Activated CD4-positive, alpha-beta memory T cell treated with anti-CD3 and anti-CD28 coated beads for 36 hours (primary cell): ENCODE results near the gene HIP1R. TPM values are rescaled to one million over a fixed set of nuclear protein-coding genes. Genes with fewer than 3 reads are reported as not detected.

ENCODE experiments used
- CTCF ChIA-PET: fragments of 350-600 bp; sonication (Branson Sonifier 250); formaldehyde crosslinking; loops from one replicate; lab custom pipeline; 2021; ENCODE audit warnings: antibody characterized with exemption, inconsistent platforms; lab: Charles Lee
- POLR2A ChIA-PET: fragments of 350-600 bp; sonication (Branson Sonifier 250); formaldehyde crosslinking; loops from one replicate; lab custom pipeline; 2021; ENCODE audit warnings: antibody characterized with exemption; lab: Charles Lee
- DNase-seq: peaks from one replicate; pipeline ENCODE4 v3.0.0-alpha.2; 2020
- H3K27ac Mint-ChIP-seq: one replicate; pipeline ENCODE4 v1.8.0; 2021; ENCODE audit warnings: mixed read lengths
- H3K27me3 Mint-ChIP-seq: one replicate; pipeline ENCODE4 v1.8.0; 2021; ENCODE audit warnings: mixed read lengths
- H3K36me3 Mint-ChIP-seq: one replicate; pipeline ENCODE4 v1.8.0; 2021; ENCODE audit warnings: mixed read lengths
- H3K4me1 Mint-ChIP-seq: one replicate; pipeline ENCODE4 v1.8.0; 2021; ENCODE audit warnings: low read depth, mixed read lengths
- H3K4me3 Mint-ChIP-seq: one replicate; pipeline ENCODE4 v1.8.0; 2021; ENCODE audit warnings: mild to moderate bottlenecking, mixed read lengths
- H3K9me3 Mint-ChIP-seq: one replicate; pipeline ENCODE4 v1.8.0; 2021; ENCODE audit warnings: mixed read lengths
- intact Hi-C: fragments of 100-400 bp; cut with micrococcal nuclease; formaldehyde crosslinking; loops from one replicate; pipeline ENCODE4 v1.15.1; 2023
- total RNA-seq, 2 experiments: library from RNA; stranded (reverse); gene quantifications; one replicate each; pipeline ENCODE4 v1.2.3, GENCODE V29; 2021

HIP1R gene
- total RNA-seq, 2 experiments from 2014 or later, result 19.3 to 22.2 TPM

- no peaks in the 10 kb centered on the region for H3K27me3 Mint-ChIP-seq
- H3K36me3 Mint-ChIP-seq, result peaks cover 2% of the 10 kb centered on the region
- H3K4me1 Mint-ChIP-seq, result no peaks in the 10 kb centered on the region
- no peak overlapping the region for H3K4me3 Mint-ChIP-seq
- no peak for DNase-seq
- H3K27ac Mint-ChIP-seq, result no peak overlapping the region
- ChIA-PET POLR2A (no interaction called here), CTCF (interaction anchor here (0.7 to 8.7 kb wide), 5 partner anchors 10 to 383 kb away, joined by 3 to 239 read pairs (median 5); no protein-coding TSS in a partner anchor)
- intact Hi-C loops, result no loop called here
- no peaks in the 10 kb centered on the region for H3K9me3 Mint-ChIP-seq
Observed at GRCh38 chr12:122858591-122859302, 23.5 kb downstream of the HIP1R start.

GRCh38 chr12:122859303-122860039 lies 24.2 kb downstream of the HIP1R start:
- ChIA-PET CTCF (interaction anchor here (0.7 to 8.7 kb wide), 8 partner anchors 11 to 383 kb away, joined by 3 to 239 read pairs (median 8); no protein-coding TSS in a partner anchor), POLR2A (no interaction called here)
- intact Hi-C loops, result loop anchor here (1.0 kb wide), 2 partner anchors 42 to 93 kb away; no protein-coding TSS in a partner anchor

DNA sequence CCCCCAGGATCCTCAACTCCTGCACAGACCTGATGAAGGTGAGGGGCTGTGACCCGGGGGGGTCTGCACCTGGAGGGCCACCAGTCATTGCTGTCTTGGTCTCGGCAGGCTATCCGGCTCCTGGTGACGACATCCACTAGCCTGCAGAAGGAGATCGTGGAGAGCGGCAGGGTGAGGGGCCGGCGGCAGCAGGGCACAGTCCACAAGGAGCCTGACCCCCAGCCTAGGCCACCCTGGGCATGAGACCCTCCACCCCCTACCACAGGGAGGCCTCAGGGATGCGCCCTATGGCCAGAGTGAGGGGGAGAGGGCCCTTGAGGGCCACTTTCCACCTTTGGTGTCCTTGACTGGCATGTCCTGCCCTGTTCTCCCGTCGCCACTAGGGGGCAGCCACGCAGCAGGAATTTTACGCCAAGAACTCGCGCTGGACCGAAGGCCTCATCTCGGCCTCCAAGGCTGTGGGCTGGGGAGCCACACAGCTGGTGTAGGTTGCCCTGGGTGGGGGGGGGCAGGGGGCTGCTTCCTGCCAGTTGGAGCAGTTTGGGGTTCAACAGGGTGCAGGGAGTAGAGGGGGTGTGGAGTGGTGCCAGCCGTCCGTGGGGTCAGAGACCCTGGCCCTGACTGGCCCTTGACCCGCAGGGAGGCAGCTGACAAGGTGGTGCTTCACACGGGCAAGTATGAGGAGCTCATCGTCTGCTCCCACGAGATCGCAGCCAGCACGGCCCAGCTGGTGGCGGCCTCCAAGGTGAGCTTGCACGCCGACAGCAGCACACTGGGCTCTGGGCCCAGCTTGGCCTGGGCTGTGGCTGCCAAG lies 25.0 kb downstream of the HIP1R start:
- H3K4me3 Mint-ChIP-seq, result no peak overlapping the region
- POLR2A ChIA-PET, result interaction anchor here (1.6 kb wide), 1 partner anchor 92 kb away, joined by 6 read pairs; no protein-coding TSS in a partner anchor
- intact Hi-C loops, result loop anchor here (1.0 kb wide), 2 partner anchors 41 to 92 kb away; no protein-coding TSS in a partner anchor

More at GRCh38 chr12:122859303-122860039, 24.2 kb downstream of the HIP1R start:
- no peaks in the 10 kb centered on the region for H3K4me1 Mint-ChIP-seq
- H3K27ac Mint-ChIP-seq, result no peak overlapping the region
- DNase-seq, result no peak
- H3K36me3 Mint-ChIP-seq, result peaks cover 4% of the 10 kb centered on the region
- H3K9me3 Mint-ChIP-seq, result no peaks in the 10 kb centered on the region
- H3K4me3 Mint-ChIP-seq, result no peak overlapping the region
- H3K27me3 Mint-ChIP-seq, result no peaks in the 10 kb centered on the region

GRCh38 chr12:122860854-122861586 lies 25.8 kb downstream of the HIP1R start:
- Mint-ChIP-seq H3K4me3 (no peak overlapping the region), H3K9me3 (no peaks in the 10 kb centered on the region), H3K4me1 (no peaks in the 10 kb centered on the region), H3K27ac (no peak overlapping the region), H3K27me3 (no peaks in the 10 kb centered on the region), H3K36me3 (peaks cover 5% of the 10 kb centered on the region)
- intact Hi-C loops, result loop anchor here (1.0 kb wide), 2 partner anchors 40 to 91 kb away; no protein-coding TSS in a partner anchor
- POLR2A ChIA-PET, result interaction anchor here (1.6 kb wide), 1 partner anchor 91 kb away, joined by 6 read pairs; no protein-coding TSS in a partner anchor
- CTCF ChIA-PET, result interaction anchor here (0.6 to 8.7 kb wide), 22 partner anchors 10 to 377 kb away, joined by 3 to 239 read pairs (median 4); partner anchors contain the start of genes ABCB9 and OGFOD2
- DNase-seq, result no peak

More for the DNA sequence above, 25.0 kb downstream of the HIP1R start:
- Mint-ChIP-seq H3K4me1 (no peaks in the 10 kb centered on the region), H3K36me3 (peaks cover 5% of the 10 kb centered on the region), H3K9me3 (no peaks in the 10 kb centered on the region), H3K27me3 (no peaks in the 10 kb centered on the region), H3K27ac (no peak overlapping the region)
- DNase-seq, result peak; percentile 88
- CTCF ChIA-PET, result interaction anchor here (0.6 to 8.7 kb wide), 25 partner anchors 11 to 378 kb away, joined by 3 to 239 read pairs (median 4); partner anchors contain the start of genes ABCB9 and OGFOD2

- intact Hi-C loops, result no loop called here
- Mint-ChIP-seq H3K27ac (no peak overlapping the region), H3K4me1 (no peaks in the 10 kb centered on the region), H3K27me3 (no peaks in the 10 kb centered on the region), H3K36me3 (peaks cover 5% of the 10 kb centered on the region), H3K4me3 (no peak overlapping the region), H3K9me3 (no peaks in the 10 kb centered on the region)
- POLR2A ChIA-PET, result interaction anchor here (1.6 kb wide), 1 partner anchor 90 kb away, joined by 6 read pairs; no protein-coding TSS in a partner anchor
- CTCF ChIA-PET, result interaction anchor here (1.1 to 8.7 kb wide), 14 partner anchors 9 to 182 kb away, joined by 3 to 239 read pairs (median 4); partner anchors contain the start of gene OGFOD2
- no peak for DNase-seq
Observed at GRCh38 chr12:122861587-122861970, 26.3 kb downstream of the HIP1R start.

DNA sequence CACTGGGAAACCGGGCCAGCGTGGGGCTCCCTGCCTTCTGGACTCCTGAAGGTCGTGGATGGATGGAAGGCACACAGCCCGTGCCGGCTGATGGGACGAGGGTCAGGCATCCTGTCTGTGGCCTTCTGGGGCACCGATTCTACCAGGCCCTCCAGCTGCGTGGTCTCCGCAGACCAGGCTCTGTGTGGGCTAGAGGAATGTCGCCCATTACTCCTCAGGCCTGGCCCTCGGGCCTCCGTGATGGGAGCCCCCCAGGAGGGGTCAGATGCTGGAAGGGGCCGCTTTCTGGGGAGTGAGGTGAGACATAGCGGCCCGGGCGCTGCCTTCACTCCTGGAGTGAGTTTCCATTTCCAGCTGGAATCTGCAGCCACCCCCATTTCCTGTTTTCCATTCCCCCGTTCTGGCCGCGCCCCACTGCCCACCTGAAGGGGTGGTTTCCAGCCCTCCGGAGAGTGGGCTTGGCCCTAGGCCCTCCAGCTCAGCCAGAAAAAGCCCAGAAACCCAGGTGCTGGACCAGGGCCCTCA lies 26.9 kb downstream of the HIP1R start:
- no peak overlapping the region for H3K27ac Mint-ChIP-seq
- H3K4me1 Mint-ChIP-seq, result no peaks in the 10 kb centered on the region
- H3K27me3 Mint-ChIP-seq, result no peaks in the 10 kb centered on the region
- ChIA-PET CTCF (interaction anchor here (1.1 to 8.7 kb wide), 7 partner anchors 35 to 113 kb away, joined by 3 to 239 read pairs (median 5); partner anchors contain the start of gene OGFOD2), POLR2A (no interaction called here)
- no peaks in the 10 kb centered on the region for H3K9me3 Mint-ChIP-seq
- H3K36me3 Mint-ChIP-seq, result peaks cover 9% of the 10 kb centered on the region
- no peak overlapping the region for H3K4me3 Mint-ChIP-seq
- no peak for DNase-seq
- intact Hi-C loops, result no loop called here

- Mint-ChIP-seq H3K27ac (no peak overlapping the region), H3K36me3 (peaks cover 7% of the 10 kb centered on the region), H3K4me1 (no peaks in the 10 kb centered on the region), H3K4me3 (no peak overlapping the region), H3K27me3 (no peaks in the 10 kb centered on the region), H3K9me3 (no peaks in the 10 kb centered on the region)
- CTCF ChIA-PET, result interaction anchor here (0.8 to 8.7 kb wide), 3 partner anchors 9 to 89 kb away, joined by 3 to 239 read pairs (median 14); no protein-coding TSS in a partner anchor
- intact Hi-C loops, result no loop called here
- POLR2A ChIA-PET, result interaction anchor here (0.6 kb wide), 1 partner anchor 9 kb away, joined by 3 read pairs; no protein-coding TSS in a partner anchor
- no peak for DNase-seq
Observed at GRCh38 chr12:122862872-122863701, 27.8 kb downstream of the HIP1R start.

- H3K4me1 Mint-ChIP-seq, result no peaks in the 10 kb centered on the region
- H3K27me3 Mint-ChIP-seq, result no peaks in the 10 kb centered on the region
- CTCF ChIA-PET, result interaction anchor here (0.7 to 8.7 kb wide), 5 partner anchors 15 to 227 kb away, joined by 3 to 239 read pairs (median 8); no protein-coding TSS in a partner anchor
- no peaks in the 10 kb centered on the region for H3K9me3 Mint-ChIP-seq
- H3K4me3 Mint-ChIP-seq, result no peak overlapping the region
- intact Hi-C loops, result no loop called here
- DNase-seq, result no peak
- POLR2A ChIA-PET, result no interaction called here
- no peak overlapping the region for H3K27ac Mint-ChIP-seq
- H3K36me3 Mint-ChIP-seq, result peaks cover 22% of the 10 kb centered on the region
Observed at GRCh38 chr12:122864894-122865253, 29.6 kb downstream of the HIP1R start.

GRCh38 chr12:122865268-122866231 lies 30.3 kb downstream of the HIP1R start:
- POLR2A ChIA-PET, result no interaction called here
- no peaks in the 10 kb centered on the region for H3K27me3 Mint-ChIP-seq
- H3K4me1 Mint-ChIP-seq, result no peaks in the 10 kb centered on the region
- peaks cover 28% of the 10 kb centered on the region for H3K36me3 Mint-ChIP-seq
- DNase-seq, result no peak
- H3K4me3 Mint-ChIP-seq, result no peak overlapping the region
- no peaks in the 10 kb centered on the region for H3K9me3 Mint-ChIP-seq
- no peak overlapping the region for H3K27ac Mint-ChIP-seq
- intact Hi-C loops, result no loop called here
- CTCF ChIA-PET, result interaction anchor here (0.7 to 8.7 kb wide), 5 partner anchors 15 to 228 kb away, joined by 3 to 239 read pairs (median 8); no protein-coding TSS in a partner anchor
